Mesenchymal stem cell (in vitro differentiated cells and primary cell): ENCODE results near the gene HDAC4.

Experiments used
- DNase-seq: peaks from one replicate; pipeline ENCODE4 v3.0.0-alpha.2; 2013
- H2AFZ ChIP-seq: one replicate; pipeline ENCODE4 v1.6.1; 2013; ENCODE audit warnings: low read depth, mild to moderate bottlenecking, control low read depth, inconsistent platforms, low read length, moderate library complexity
- H2AK5ac ChIP-seq: 2 replicates; pipeline ENCODE4 v1.6.1; 2013; ENCODE audit warnings: low read length, moderate library complexity, mild to moderate bottlenecking, inconsistent platforms; ENCODE audit not compliant: severe bottlenecking
- H2BK120ac ChIP-seq: one replicate; pipeline ENCODE4 v1.6.1; 2013; ENCODE audit warnings: low read depth, mild to moderate bottlenecking, inconsistent platforms, low read length, moderate library complexity
- H2BK12ac ChIP-seq, 2 experiments: one replicate each; pipeline ENCODE4 v1.6.1; 2013; ENCODE audit warnings: inconsistent platforms in 2 of 2, low read length in 2 of 2, mild to moderate bottlenecking in 2 of 2, moderate library complexity in 2 of 2, control low read depth in 1 of 2
- H2BK15ac ChIP-seq: one replicate; pipeline ENCODE4 v1.6.1; 2013; ENCODE audit warnings: mild to moderate bottlenecking, low read depth, inconsistent platforms; ENCODE audit not compliant: poor library complexity, severe bottlenecking
- H2BK5ac ChIP-seq: 2 replicates; pipeline ENCODE4 v1.6.1; 2013; ENCODE audit warnings: low read depth, mild to moderate bottlenecking, low read length, control low read depth, inconsistent platforms; ENCODE audit not compliant: poor library complexity, severe bottlenecking
- H3K14ac ChIP-seq, 2 experiments: one replicate each; pipeline ENCODE4 v1.6.1; 2013; ENCODE audit warnings: inconsistent platforms in 2 of 2, low read length in 2 of 2, control low read depth in 1 of 2, mild to moderate bottlenecking in 1 of 2, moderate library complexity in 1 of 2
- H3K18ac ChIP-seq, 2 experiments: one replicate each; pipeline ENCODE4 v1.6.1; 2013; ENCODE audit warnings: inconsistent platforms in 2 of 2, low read length in 2 of 2, control low read depth in 1 of 2, low read depth in 1 of 2, mild to moderate bottlenecking in 1 of 2
- H3K23ac ChIP-seq, 2 experiments: one replicate each; pipeline ENCODE4 v1.6.1; 2013; ENCODE audit warnings: inconsistent platforms in 2 of 2, low read length in 2 of 2, mild to moderate bottlenecking in 2 of 2, moderate library complexity in 2 of 2, control low read depth in 1 of 2
- H3K27ac ChIP-seq: 2 replicates; pipeline ENCODE4 v1.5.1; 2013; ENCODE audit warnings: mild to moderate bottlenecking, moderate library complexity, low read length, control low read depth, inconsistent platforms; ENCODE audit not compliant: poor library complexity, severe bottlenecking
- H3K27me3 ChIP-seq, 2 experiments: 2 replicates each; pipeline versions ENCODE4 v1.6.1 to v1.7.0; 2013; ENCODE audit warnings: low read length in 2 of 2, mild to moderate bottlenecking in 2 of 2, moderate library complexity in 2 of 2, control low read depth in 1 of 2, inconsistent platforms in 1 of 2; ENCODE audit not compliant: control insufficient read depth in 1 of 2, insufficient read depth in 1 of 2
- H3K36me3 ChIP-seq, 2 experiments: 2 replicates each; pipeline versions ENCODE4 v1.6.1 to v1.7.0; 2013; ENCODE audit warnings: low read length in 2 of 2, control low read depth in 1 of 2, inconsistent platforms in 1 of 2, low read depth in 1 of 2, mild to moderate bottlenecking in 1 of 2; ENCODE audit not compliant: insufficient read depth in 2 of 2, control insufficient read depth in 1 of 2
- H3K4ac ChIP-seq, 2 experiments: one replicate each; pipeline ENCODE4 v1.6.1; 2013; ENCODE audit warnings: inconsistent platforms in 2 of 2, low read length in 2 of 2, mild to moderate bottlenecking in 2 of 2, moderate library complexity in 2 of 2, control low read depth in 1 of 2, low read depth in 1 of 2
- H3K4me1 ChIP-seq: 2 replicates; pipeline ENCODE4 v1.6.1; 2013; ENCODE audit warnings: low read depth, low read length, control low read depth; ENCODE audit not compliant: control insufficient read depth, insufficient read depth
- H3K4me2 ChIP-seq: 2 replicates; pipeline ENCODE4 v1.6.1; 2013; ENCODE audit warnings: low read length, mild to moderate bottlenecking, inconsistent platforms; ENCODE audit not compliant: poor library complexity, severe bottlenecking
- H3K4me3 ChIP-seq, 2 experiments: 2 replicates each; pipeline versions ENCODE4 v1.5.1 to v1.7.0; 2013; ENCODE audit warnings: low read length in 2 of 2, mild to moderate bottlenecking in 2 of 2, control low read depth in 1 of 2, low read depth in 1 of 2; ENCODE audit not compliant: insufficient read depth in 1 of 2
- H3K79me1 ChIP-seq: replicated peaks from 2 replicates; pipeline ENCODE4 v1.6.1; 2013; ENCODE audit warnings: mild to moderate bottlenecking, control low read depth, low read length, inconsistent platforms; ENCODE audit not compliant: poor library complexity, severe bottlenecking
- H3K9ac ChIP-seq: 2 replicates; pipeline ENCODE4 v1.7.0; 2013; ENCODE audit warnings: mild to moderate bottlenecking, low read length, moderate library complexity
- H3K9me3 ChIP-seq: 2 replicates; pipeline ENCODE4 v1.7.0; 2013; ENCODE audit warnings: mild to moderate bottlenecking, low read length; ENCODE audit not compliant: control insufficient read depth
- H4K8ac ChIP-seq: one replicate; pipeline ENCODE4 v1.6.1; 2013; ENCODE audit warnings: inconsistent platforms, mild to moderate bottlenecking, low read length, moderate library complexity
- H4K91ac ChIP-seq: one replicate; pipeline ENCODE4 v1.6.1; 2013; ENCODE audit warnings: mild to moderate bottlenecking, low read length, inconsistent platforms
- WGBS: methylation state at CpG from one replicate; pipeline ENCODE4 v1.1.7; 2013; ENCODE audit warnings: mixed read lengths; 5-methylcytosine and 5-hydroxymethylcytosine counted together

HDAC4 gene

DNA sequence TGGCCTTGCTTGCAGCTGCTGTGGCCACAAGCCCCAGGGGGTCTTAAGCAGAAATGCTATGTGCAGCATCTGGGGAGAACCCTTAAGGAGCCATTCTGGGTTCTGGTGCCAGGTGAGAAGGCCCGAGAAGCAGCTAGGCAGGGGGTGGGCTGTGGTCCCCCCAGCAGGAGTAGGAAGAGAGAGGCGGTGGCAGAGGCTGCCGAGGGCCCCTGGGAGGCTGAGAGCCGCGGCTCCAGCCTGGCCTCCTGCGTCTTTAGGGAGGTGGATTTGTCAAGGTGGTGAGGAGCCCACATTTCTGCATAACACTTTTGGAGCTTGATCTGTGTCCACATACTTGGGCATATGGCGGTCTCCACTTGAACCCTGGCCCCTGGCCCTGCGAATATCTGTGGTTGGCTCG is 356.5 kb downstream of the HDAC4 start:
- Histone ChIP-seq H3K9ac (no peak overlapping the region), H3K18ac (no peak overlapping the region), H3K23ac (no peak overlapping the region), H2BK12ac (no peak overlapping the region), H3K4me3 (no peak overlapping the region), H2AK5ac (no peak overlapping the region), H4K91ac (no peak overlapping the region), H3K27ac (no peak overlapping the region), H2BK15ac (no peak overlapping the region), H2BK120ac (no peak overlapping the region), H3K27me3 (peaks cover 6 to 13% of the 10 kb centered on the region in 2 experiments), H3K36me3 (peaks cover 0 to 5% of the 10 kb centered on the region in 2 experiments), H3K4me1 (peaks cover 3% of the 10 kb centered on the region), H3K4me2 (no peak overlapping the region), H3K79me1 (no peaks in the 10 kb centered on the region), H2AFZ (no peak overlapping the region), H2BK5ac (no peak overlapping the region), H3K4ac (no peak overlapping the region), H4K8ac (no peak overlapping the region), H3K14ac (no peak overlapping the region), H3K9me3 (no peaks in the 10 kb centered on the region)
- no peak for DNase-seq
- WGBS: 83% methylated on average over 9 of the region's 9 CpGs

DNA sequence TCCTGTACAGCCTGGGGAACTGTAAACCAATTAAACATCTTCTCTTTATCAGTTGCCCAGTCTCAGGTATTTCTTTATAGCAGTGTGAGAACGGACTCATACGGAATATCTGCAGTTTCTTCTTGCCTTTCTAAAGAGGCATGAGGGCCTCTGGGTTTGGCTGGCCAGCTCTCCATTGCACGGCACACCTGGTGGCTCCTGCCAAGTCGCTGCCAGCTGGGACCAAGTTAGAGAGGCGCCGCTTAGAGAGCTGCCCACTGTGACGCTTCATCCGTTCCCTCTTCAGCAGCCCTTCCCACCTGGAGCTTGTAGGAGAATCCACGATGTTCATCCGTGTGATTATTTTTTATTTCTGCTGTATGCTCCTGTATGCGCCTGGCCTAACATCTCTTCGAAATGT is 357.5 kb downstream of the HDAC4 start:
- Histone ChIP-seq H3K4ac (no peak overlapping the region), H2AFZ (no peak overlapping the region), H3K9me3 (no peaks in the 10 kb centered on the region), H3K4me1 (peaks cover 3% of the 10 kb centered on the region), H3K23ac (no peak overlapping the region), H3K36me3 (peaks cover 0 to 5% of the 10 kb centered on the region in 2 experiments), H3K18ac (no peak overlapping the region), H2BK12ac (no peak overlapping the region), H3K4me3 (no peak overlapping the region), H4K8ac (no peak overlapping the region), H2BK120ac (no peak overlapping the region), H3K4me2 (no peak overlapping the region), H2BK15ac (no peak overlapping the region), H3K14ac (no peak overlapping the region), H2AK5ac (no peak overlapping the region), H2BK5ac (no peak overlapping the region), H3K27ac (no peak overlapping the region), H4K91ac (no peak overlapping the region), H3K79me1 (no peaks in the 10 kb centered on the region), H3K27me3 (peaks cover 6 to 16% of the 10 kb centered on the region in 2 experiments), H3K9ac (no peak overlapping the region)
- DNase-seq: no peak
- WGBS: 92% methylated on average over 12 of the region's 12 CpGs

DNA sequence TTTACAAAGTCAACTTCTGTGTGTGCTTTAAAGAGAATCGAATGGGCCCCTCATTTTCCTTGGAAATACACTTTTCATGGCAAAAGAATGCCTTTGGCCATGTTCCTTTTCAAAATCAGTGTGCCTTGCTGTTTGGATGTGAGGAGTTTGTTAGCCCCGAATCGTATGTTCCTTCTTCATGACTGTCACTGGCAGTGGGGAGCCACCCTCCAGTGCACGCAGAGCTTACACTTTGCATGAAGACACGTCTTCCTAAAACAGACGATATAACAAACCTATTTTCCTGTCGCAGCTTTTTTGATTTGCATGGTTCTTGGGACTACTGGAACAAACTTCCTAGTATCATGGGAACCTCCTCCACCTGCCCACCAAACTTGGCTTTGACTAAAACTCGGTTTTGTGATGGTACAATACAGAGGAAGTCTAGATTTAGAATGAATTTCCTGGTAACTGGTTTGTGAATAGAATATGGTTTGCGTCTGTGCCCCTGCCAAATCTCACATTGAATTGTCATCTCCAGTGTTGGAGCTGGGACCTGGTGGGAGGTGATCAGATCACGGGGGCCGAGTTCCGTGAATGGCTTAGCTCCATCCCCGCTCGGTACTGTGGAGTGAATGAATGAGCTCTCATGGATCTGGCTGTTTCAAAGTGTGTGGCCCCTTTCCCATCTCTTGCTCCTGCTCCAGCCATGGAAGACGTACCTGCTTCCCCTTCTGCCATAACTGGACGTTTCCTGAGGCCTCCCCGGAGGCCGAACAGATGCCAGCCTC is 358.1 kb downstream of the HDAC4 start:
- no peak overlapping the region for H2BK5ac ChIP-seq
- no peak for DNase-seq
- H3K4me3 ChIP-seq: no peak overlapping the region
- H3K4me2 ChIP-seq: no peak overlapping the region
- no peaks in the 10 kb centered on the region for H3K9me3 ChIP-seq
- H3K23ac ChIP-seq: no peak overlapping the region
- no peaks in the 10 kb centered on the region for H3K79me1 ChIP-seq
- H3K27ac ChIP-seq: no peak overlapping the region
- H2BK15ac ChIP-seq: no peak overlapping the region
- whole genome bisulfite sequencing: 86% methylated on average over 18 of the region's 18 CpGs
- H3K4me1 ChIP-seq: peaks cover 3% of the 10 kb centered on the region
- no peak overlapping the region for H3K4ac ChIP-seq
- no peak overlapping the region for H4K8ac ChIP-seq
- peaks cover 6 to 16% of the 10 kb centered on the region in 2 experiments for H3K27me3 ChIP-seq
- no peak overlapping the region for H3K9ac ChIP-seq
- no peak overlapping the region for H2AK5ac ChIP-seq
- H3K18ac ChIP-seq: no peak overlapping the region
- peaks cover 0 to 5% of the 10 kb centered on the region in 2 experiments for H3K36me3 ChIP-seq
- H4K91ac ChIP-seq: no peak overlapping the region
- H2AFZ ChIP-seq: no peak overlapping the region
- no peak overlapping the region for H2BK120ac ChIP-seq
- no peak overlapping the region for H2BK12ac ChIP-seq
- no peak overlapping the region for H3K14ac ChIP-seq

DNA sequence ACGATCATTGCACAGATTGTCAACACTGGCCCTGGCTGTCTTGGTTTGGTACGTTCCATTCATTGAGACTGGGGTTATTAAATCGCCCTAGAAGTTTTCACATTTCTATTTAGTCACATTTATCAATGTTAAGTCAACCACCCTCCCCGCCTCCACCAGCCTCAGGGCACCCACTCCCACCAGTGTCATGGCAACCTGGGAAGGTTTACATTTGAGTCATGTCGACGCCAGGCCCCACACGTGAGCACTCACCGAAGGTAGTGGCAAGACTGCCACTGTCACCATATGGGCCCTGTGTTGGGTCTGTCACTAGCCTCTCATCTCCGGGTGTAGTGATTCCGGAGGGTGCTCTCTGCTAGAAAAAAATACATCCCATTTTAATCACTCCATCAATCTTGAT is 358.8 kb downstream of the HDAC4 start:
- H3K9ac ChIP-seq: no peak overlapping the region
- no peak overlapping the region for H3K18ac ChIP-seq
- no peak overlapping the region for H3K4me2 ChIP-seq
- H2BK12ac ChIP-seq: no peak overlapping the region
- H4K8ac ChIP-seq: no peak overlapping the region
- no peak overlapping the region for H2BK120ac ChIP-seq
- no peak overlapping the region for H4K91ac ChIP-seq
- H3K79me1 ChIP-seq: no peaks in the 10 kb centered on the region
- H3K27me3 ChIP-seq: peaks cover 6 to 16% of the 10 kb centered on the region in 2 experiments
- no peak for DNase-seq
- H2AK5ac ChIP-seq: no peak overlapping the region
- no peak overlapping the region for H3K14ac ChIP-seq
- H3K4ac ChIP-seq: no peak overlapping the region
- H2BK5ac ChIP-seq: no peak overlapping the region
- H3K9me3 ChIP-seq: no peaks in the 10 kb centered on the region
- 94% methylated on average over 9 of the region's 10 CpGs for WGBS
- no peak overlapping the region for H2AFZ ChIP-seq
- H3K36me3 ChIP-seq: peaks cover 0 to 2% of the 10 kb centered on the region in 2 experiments
- H3K4me3 ChIP-seq: no peak overlapping the region
- H3K23ac ChIP-seq: no peak overlapping the region
- H3K27ac ChIP-seq: no peak overlapping the region
- H2BK15ac ChIP-seq: no peak overlapping the region
- H3K4me1 ChIP-seq: peaks cover 3% of the 10 kb centered on the region
